ENCODE data around the gene GRIA1.

GRCh38 chr5:153489611-153490010, 859 bp upstream of the GRIA1 start:
- TF ChIP-seq POLR2AphosphoS5 (IDR thresholded peaks at IDR 0.05; ENCODE audit: low read depth, low read length) (no peak), REST (IDR thresholded peaks at IDR 0.05; ENCODE audit: insufficient read depth in 1 of 2, low read depth in 2 of 2, low read length in 2 of 2) (no peak), TAF1 (IDR thresholded peaks at IDR 0.05; ENCODE audit: borderline replicate concordance, insufficient read depth, low read length) (no peak), SIN3A (IDR thresholded peaks at IDR 0.05; ENCODE audit: borderline replicate concordance, insufficient read depth, low read length) (no peak), FOXP2 (optimal IDR thresholded peaks at IDR 0.05; ENCODE audit: borderline replicate concordance, extremely low read depth, extremely low read length, insufficient read depth) (no peak)

Measured in PFSK-1 (cell line).